ENCODE measurements around the gene VN1R5. TPM values are rescaled to one million over a fixed set of nuclear protein-coding genes. Genes with fewer than 3 reads are reported as not detected.

The VN1R5 gene
- total RNA-seq, 1 experiment from 2014 or later: not detected

GRCh38 chr1:247243524-247244137 is 12.2 kb upstream of the VN1R5 start:
- ChIA-PET CTCF (no interaction called here), POLR2A (no interaction called here)
- H3K27me3 Mint-ChIP-seq (ENCODE audit: low read depth): no peaks in the 10 kb centered on the region; the same call in 1 of the 2 replicates
- no peak overlapping the region for H3K27ac Mint-ChIP-seq
- no peak for TF ChIP-seq ZBTB21 (CRISPR knock-in tag; IDR thresholded peaks at IDR 0.05; ENCODE audit: borderline replicate concordance)
- TF ChIP-seq ZNF671 (CRISPR knock-in tag; IDR thresholded peaks at IDR 0.05): no peak
- no peak for TF ChIP-seq GABPB1 (CRISPR knock-in tag; IDR thresholded peaks at IDR 0.05)
- H3K4me1 Mint-ChIP-seq: no peaks in the 10 kb centered on the region
- DNase-seq (ENCODE audit: low spot score): no peak
- no peak overlapping the region for H3K4me3 Mint-ChIP-seq
- H3K9me3 Mint-ChIP-seq: peaks cover 13% of the 10 kb centered on the region
- peaks cover 2% of the 10 kb centered on the region; the same call in 1 of the 2 replicates for H3K36me3 Mint-ChIP-seq
- no peak for ATAC-seq

- peak; percentile 92; the same call in 1 of the 2 replicates for TF ChIP-seq HMGA2 (CRISPR knock-in tag; IDR thresholded peaks at IDR 0.05)
- TF ChIP-seq, protein P1, sequence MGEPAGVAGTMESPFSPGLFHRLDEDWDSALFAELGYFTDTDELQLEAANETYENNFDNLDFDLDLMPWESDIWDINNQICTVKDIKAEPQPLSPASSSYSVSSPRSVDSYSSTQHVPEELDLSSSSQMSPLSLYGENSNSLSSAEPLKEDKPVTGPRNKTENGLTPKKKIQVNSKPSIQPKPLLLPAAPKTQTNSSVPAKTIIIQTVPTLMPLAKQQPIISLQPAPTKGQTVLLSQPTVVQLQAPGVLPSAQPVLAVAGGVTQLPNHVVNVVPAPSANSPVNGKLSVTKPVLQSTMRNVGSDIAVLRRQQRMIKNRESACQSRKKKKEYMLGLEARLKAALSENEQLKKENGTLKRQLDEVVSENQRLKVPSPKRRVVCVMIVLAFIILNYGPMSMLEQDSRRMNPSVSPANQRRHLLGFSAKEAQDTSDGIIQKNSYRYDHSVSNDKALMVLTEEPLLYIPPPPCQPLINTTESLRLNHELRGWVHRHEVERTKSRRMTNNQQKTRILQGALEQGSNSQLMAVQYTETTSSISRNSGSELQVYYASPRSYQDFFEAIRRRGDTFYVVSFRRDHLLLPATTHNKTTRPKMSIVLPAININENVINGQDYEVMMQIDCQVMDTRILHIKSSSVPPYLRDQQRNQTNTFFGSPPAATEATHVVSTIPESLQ (CRISPR knock-in tag; IDR thresholded peaks at IDR 0.05): no peak
- CTCF ChIA-PET: no interaction called here
- Mint-ChIP-seq H3K36me3 (peaks cover 2% of the 10 kb centered on the region; the same call in 1 of the 2 replicates), H3K27ac (no peak overlapping the region), H3K4me3 (no peak overlapping the region), H3K4me1 (no peaks in the 10 kb centered on the region), H3K27me3 (ENCODE audit: low read depth) (no peaks in the 10 kb centered on the region; the same call in 1 of the 2 replicates), H3K9me3 (peaks cover 23% of the 10 kb centered on the region)
- POLR2A ChIA-PET: no interaction called here
- no peak for DNase-seq (ENCODE audit: low spot score)
- no peak for ATAC-seq
Measured at GRCh38 chr1:247246325-247247115, 9.4 kb upstream of the VN1R5 start.

DNA sequence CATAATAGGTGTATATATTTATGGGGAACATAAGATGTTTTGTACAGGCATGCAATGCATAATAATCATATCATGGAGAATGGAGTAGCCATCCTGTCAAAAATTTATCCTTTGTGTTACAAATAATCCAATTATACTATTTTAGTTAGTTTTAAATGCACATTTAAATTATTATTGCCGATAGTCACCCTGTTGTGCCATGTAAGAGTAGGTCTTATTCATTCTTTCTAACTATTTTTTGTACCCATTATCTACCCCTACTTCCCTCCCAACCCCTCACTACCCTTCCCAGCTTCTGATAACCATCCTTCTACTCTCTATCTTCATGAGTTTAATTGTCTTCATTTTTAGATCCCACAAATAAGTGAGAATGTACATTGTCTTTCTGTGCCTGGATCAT is 8.3 kb upstream of the VN1R5 start:
- ChIA-PET CTCF (no interaction called here), POLR2A (no interaction called here)
- Mint-ChIP-seq H3K27me3 (ENCODE audit: low read depth) (no peaks in the 10 kb centered on the region; the same call in 1 of the 2 replicates), H3K27ac (no peak overlapping the region), H3K4me3 (no peak overlapping the region), H3K36me3 (peaks cover 2% of the 10 kb centered on the region; the same call in 1 of the 2 replicates), H3K9me3 (peaks cover 23% of the 10 kb centered on the region), H3K4me1 (no peaks in the 10 kb centered on the region)
- no peak for TF ChIP-seq FOXK1 (CRISPR knock-in tag; IDR thresholded peaks at IDR 0.05)
- TF ChIP-seq, protein P2, sequence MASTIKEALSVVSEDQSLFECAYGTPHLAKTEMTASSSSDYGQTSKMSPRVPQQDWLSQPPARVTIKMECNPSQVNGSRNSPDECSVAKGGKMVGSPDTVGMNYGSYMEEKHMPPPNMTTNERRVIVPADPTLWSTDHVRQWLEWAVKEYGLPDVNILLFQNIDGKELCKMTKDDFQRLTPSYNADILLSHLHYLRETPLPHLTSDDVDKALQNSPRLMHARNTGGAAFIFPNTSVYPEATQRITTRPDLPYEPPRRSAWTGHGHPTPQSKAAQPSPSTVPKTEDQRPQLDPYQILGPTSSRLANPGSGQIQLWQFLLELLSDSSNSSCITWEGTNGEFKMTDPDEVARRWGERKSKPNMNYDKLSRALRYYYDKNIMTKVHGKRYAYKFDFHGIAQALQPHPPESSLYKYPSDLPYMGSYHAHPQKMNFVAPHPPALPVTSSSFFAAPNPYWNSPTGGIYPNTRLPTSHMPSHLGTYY (CRISPR knock-in tag; IDR thresholded peaks at IDR 0.05): no peak
- no peak for TF ChIP-seq CBFB (CRISPR knock-in tag; IDR thresholded peaks at IDR 0.05; ENCODE audit: low read depth)
- TF ChIP-seq ZBTB21 (CRISPR knock-in tag; IDR thresholded peaks at IDR 0.05; ENCODE audit: borderline replicate concordance): no peak
- ATAC-seq (no peak), DNase-seq (ENCODE audit: low spot score) (no peak)

- ATAC-seq: no peak
Measured at GRCh38 chr1:247266053-247266452, 10.2 kb downstream of the VN1R5 start.

DNA sequence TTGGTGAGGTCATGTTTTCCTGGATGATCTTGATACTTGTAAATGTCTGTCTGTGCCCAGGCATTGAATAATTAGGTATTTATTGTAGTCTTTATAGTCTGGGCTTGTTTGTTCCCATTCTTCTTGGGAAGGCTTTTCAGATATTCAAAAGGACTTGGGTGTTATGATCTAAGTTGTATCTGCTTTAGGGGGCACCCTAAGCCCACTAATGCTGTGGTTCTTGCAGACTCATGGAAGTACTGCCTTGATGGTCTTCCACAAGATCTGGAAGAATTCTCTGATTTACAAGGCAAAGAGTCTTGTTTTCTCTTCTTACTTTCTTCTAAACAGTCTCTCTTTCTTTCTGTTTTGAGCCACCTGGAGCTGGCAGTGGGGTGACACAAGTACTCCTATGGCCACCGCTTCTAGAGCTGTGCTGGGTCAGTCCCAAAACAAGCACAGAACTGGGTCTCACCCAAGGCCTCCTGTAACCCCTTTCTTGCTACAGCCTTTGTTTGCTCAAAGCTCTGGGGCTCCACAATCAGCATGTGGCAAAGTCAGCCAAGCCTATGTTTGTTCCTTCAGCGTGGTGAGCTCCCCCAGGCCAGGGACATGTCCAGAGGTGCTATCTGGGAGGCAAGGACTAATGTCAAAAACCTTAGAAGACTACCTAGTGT is 12.6 kb downstream of the VN1R5 start:
- Mint-ChIP-seq H3K27me3 (ENCODE audit: low read depth) (peaks cover 12% of the 10 kb centered on the region), H3K27ac (no peak overlapping the region), H3K4me1 (peaks cover 4% of the 10 kb centered on the region), H3K36me3 (peaks cover 24% of the 10 kb centered on the region), H3K4me3 (no peak overlapping the region), H3K9me3 (peaks cover 39% of the 10 kb centered on the region)
- TF ChIP-seq USF2 (CRISPR knock-in tag; IDR thresholded peaks at IDR 0.05) (no peak), AR (CRISPR knock-in tag; IDR thresholded peaks at IDR 0.05) (no peak), JAZF1 (CRISPR knock-in tag; IDR thresholded peaks at IDR 0.05) (no peak), TCF7 (CRISPR knock-in tag; IDR thresholded peaks at IDR 0.05; ENCODE audit: low read depth) (no peak), NFE2L1 (CRISPR knock-in tag; IDR thresholded peaks at IDR 0.05) (no peak)
- no peak for DNase-seq (ENCODE audit: low spot score)
- CTCF ChIA-PET: no interaction called here
- ATAC-seq: no peak
- POLR2A ChIA-PET: no interaction called here

More at GRCh38 chr1:247266053-247266452, 10.2 kb downstream of the VN1R5 start:
- peaks cover 6% of the 10 kb centered on the region; the same call in 1 of the 2 replicates for H3K27me3 Mint-ChIP-seq (ENCODE audit: low read depth)
- H3K9me3 Mint-ChIP-seq: peaks cover 34% of the 10 kb centered on the region
- no peak for DNase-seq (ENCODE audit: low spot score)
- H3K4me1 Mint-ChIP-seq: no peaks in the 10 kb centered on the region
- H3K4me3 Mint-ChIP-seq: no peak overlapping the region
- CTCF ChIA-PET: no interaction called here
- no peak overlapping the region for H3K27ac Mint-ChIP-seq
- POLR2A ChIA-PET: no interaction called here
- peaks cover 15% of the 10 kb centered on the region for H3K36me3 Mint-ChIP-seq
- no peak for TF ChIP-seq ELF4 (CRISPR knock-in tag; IDR thresholded peaks at IDR 0.05; ENCODE audit: low read depth)
- TF ChIP-seq MXD4 (CRISPR knock-in tag; IDR thresholded peaks at IDR 0.05; ENCODE audit: borderline replicate concordance): no peak

All from WTC11 (cell line).